ENCODE results near the gene GPAM. TPM values are rescaled to one million over a fixed set of nuclear protein-coding genes. Genes with fewer than 3 reads are reported as not detected.
"Not testable (repeated sequence)": the region's sequence is repeated elsewhere in the genome, so short reads cannot be mapped to it uniquely, and the experiment has no call there.

GPAM gene
- total RNA-seq, 6 experiments from 2014 or later: 78.8 to 340 (median 90.3) TPM

DNA sequence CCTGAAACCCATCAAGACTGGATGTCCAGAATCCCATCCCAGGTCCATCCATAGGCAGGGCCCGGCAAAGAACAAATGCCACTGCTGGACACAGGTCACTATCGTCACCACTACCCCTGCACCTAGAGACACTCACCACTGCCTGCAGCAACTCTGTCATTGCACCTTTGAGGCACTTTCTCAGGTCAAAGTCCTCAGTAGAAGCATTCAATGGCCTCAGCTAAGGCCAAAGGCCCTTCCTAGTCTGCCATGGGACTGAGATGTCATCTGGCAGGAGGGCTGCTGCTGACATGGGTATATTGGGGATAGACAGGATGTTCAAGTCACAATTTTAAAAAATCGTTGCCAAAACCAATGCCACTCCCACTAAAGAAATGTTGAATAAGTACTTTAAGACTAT, 58.7 kb downstream of the GPAM start:
- Histone ChIP-seq H3K36me3 (no peaks in the 10 kb centered on the region), H3K4me1 (no peaks in the 10 kb centered on the region), H3K9me3 (no peaks in the 10 kb centered on the region), H3K4me3 (no peak overlapping the region), H3K27ac (no peak overlapping the region), H3K27me3 (no peaks in the 10 kb centered on the region)
- ATAC-seq (peak; percentile 31 to 73 (median 46)), DNase-seq (no peak)
- TF ChIP-seq POLR2A (IDR thresholded peaks at IDR 0.05): no peak
- TF ChIP-seq, protein P1, sequence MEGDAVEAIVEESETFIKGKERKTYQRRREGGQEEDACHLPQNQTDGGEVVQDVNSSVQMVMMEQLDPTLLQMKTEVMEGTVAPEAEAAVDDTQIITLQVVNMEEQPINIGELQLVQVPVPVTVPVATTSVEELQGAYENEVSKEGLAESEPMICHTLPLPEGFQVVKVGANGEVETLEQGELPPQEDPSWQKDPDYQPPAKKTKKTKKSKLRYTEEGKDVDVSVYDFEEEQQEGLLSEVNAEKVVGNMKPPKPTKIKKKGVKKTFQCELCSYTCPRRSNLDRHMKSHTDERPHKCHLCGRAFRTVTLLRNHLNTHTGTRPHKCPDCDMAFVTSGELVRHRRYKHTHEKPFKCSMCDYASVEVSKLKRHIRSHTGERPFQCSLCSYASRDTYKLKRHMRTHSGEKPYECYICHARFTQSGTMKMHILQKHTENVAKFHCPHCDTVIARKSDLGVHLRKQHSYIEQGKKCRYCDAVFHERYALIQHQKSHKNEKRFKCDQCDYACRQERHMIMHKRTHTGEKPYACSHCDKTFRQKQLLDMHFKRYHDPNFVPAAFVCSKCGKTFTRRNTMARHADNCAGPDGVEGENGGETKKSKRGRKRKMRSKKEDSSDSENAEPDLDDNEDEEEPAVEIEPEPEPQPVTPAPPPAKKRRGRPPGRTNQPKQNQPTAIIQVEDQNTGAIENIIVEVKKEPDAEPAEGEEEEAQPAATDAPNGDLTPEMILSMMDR (IDR thresholded peaks at IDR 0.05): no peak
- intact Hi-C loops (cut with DNase I): no loop called here
- 58% methylated on average over 2 of the region's 3 CpGs for WGBS (ENCODE audit: insufficient coverage, low coverage, low lambda C conversion rate, missing lambda C conversion rate)

DNA sequence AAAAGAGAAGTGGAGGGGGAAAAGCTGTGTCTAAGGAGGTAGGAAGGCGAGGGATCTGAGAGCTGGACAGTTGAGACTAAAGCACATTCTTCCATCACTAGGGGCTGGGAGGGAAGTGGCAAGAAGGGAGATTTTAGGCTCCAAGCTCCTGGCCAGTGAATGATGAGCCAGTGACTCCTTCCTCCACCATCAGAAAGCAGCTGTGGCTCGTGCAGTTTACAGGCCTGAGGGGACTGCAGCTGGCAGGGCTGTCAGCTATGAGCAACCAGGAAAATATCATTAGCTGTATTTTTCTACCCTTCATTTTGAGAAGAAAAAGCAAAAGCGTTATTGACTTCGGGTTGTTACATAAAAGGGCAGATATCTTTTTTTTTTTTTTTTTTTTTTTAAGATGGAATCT, 60.7 kb downstream of the GPAM start:
- no peaks in the 10 kb centered on the region for H3K4me1 ChIP-seq
- intact Hi-C loops (cut with DNase I): no loop called here
- no peaks in the 10 kb centered on the region for H3K27me3 ChIP-seq
- no peak for DNase-seq
- WGBS (ENCODE audit: insufficient coverage, low coverage, low lambda C conversion rate, missing lambda C conversion rate): 66% methylated on average over 4 of the region's 4 CpGs
- TF ChIP-seq, protein P1 (IDR thresholded peaks at IDR 0.05): no peak
- TF ChIP-seq POLR2A (IDR thresholded peaks at IDR 0.05): no peak
- no peak overlapping the region for H3K27ac ChIP-seq
- no peak for ATAC-seq
- H3K36me3 ChIP-seq: no peaks in the 10 kb centered on the region
- H3K9me3 ChIP-seq: no peaks in the 10 kb centered on the region
- H3K4me3 ChIP-seq: no peak overlapping the region

DNA sequence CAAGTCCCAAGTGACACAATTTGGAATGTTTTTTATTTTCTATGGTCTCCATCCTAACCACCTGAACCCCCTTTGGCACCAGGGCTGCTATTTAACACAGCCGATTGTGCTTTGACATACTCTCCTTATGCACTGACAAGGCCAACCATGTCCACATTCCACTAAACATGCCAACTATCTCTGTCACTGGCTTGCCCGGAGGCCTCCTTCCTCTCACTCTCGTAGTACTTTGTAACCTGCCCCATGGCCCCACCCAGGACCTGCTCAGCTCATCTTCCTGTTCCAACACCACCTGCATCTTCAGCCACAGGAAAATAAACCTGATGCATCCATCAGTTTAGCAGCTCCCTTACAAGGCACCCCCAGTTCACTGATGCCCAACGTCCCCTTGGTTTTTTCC, 63.1 kb downstream of the GPAM start:
- no peak for TF ChIP-seq POLR2A (IDR thresholded peaks at IDR 0.05)
- TF ChIP-seq, protein P1 (IDR thresholded peaks at IDR 0.05): no peak
- WGBS (ENCODE audit: insufficient coverage, low coverage, low lambda C conversion rate, missing lambda C conversion rate): 76% methylated on average over 4 of the region's 4 CpGs
- Histone ChIP-seq H3K4me3 (no peak overlapping the region), H3K27ac (no peak overlapping the region), H3K27me3 (no peaks in the 10 kb centered on the region), H3K36me3 (no peaks in the 10 kb centered on the region), H3K4me1 (no peaks in the 10 kb centered on the region), H3K9me3 (no peaks in the 10 kb centered on the region)
- intact Hi-C loops (cut with DNase I): no loop called here
- ATAC-seq (no peak), DNase-seq (no peak)

DNA sequence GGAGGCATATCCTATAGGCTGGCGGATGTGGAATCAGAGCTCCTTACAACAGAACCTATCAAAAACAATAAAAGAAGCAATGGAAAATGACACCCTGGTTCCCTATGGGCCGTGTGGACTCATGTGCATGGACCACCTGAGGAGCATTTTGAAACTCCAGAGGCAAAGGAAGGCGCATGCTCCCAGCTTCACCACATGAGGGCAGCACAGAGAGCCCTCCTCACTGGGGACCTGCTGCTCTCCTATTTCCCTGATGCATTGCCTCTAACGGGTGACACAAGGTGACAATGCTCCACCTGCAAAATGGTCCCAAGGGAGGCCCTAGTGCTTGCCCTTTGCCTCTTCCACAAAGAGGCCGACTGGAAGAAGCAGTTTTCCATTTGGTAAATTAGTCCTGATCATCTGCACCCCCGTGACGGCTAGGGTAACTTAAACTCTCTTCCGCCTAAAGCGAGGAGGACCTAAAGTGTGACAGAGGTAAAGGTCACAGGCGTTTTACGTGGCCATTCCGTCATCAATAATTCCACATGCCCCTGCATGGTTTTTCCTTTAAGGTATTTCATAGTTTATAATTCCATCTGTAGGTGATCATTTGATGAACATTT, 67.7 kb downstream of the GPAM start:
- no peaks in the 10 kb centered on the region for H3K27me3 ChIP-seq
- no peaks in the 10 kb centered on the region for H3K36me3 ChIP-seq
- no peaks in the 10 kb centered on the region for H3K9me3 ChIP-seq
- ATAC-seq: peak; percentile 93 to 95 (median 94)
- 49% methylated on average over 6 of the region's 12 CpGs for WGBS (ENCODE audit: insufficient coverage, low coverage, low lambda C conversion rate, missing lambda C conversion rate)
- H3K4me3 ChIP-seq: no peak overlapping the region
- DNase-seq: peak in 1 of 3 donors; percentile 43
- no peak overlapping the region for H3K27ac ChIP-seq
- intact Hi-C loops (cut with DNase I): no loop called here
- no peak for TF ChIP-seq POLR2A (IDR thresholded peaks at IDR 0.05)
- TF ChIP-seq, protein P1 (IDR thresholded peaks at IDR 0.05): peak; percentile 68 to 85 (median 82)
- no peaks in the 10 kb centered on the region for H3K4me1 ChIP-seq

DNA sequence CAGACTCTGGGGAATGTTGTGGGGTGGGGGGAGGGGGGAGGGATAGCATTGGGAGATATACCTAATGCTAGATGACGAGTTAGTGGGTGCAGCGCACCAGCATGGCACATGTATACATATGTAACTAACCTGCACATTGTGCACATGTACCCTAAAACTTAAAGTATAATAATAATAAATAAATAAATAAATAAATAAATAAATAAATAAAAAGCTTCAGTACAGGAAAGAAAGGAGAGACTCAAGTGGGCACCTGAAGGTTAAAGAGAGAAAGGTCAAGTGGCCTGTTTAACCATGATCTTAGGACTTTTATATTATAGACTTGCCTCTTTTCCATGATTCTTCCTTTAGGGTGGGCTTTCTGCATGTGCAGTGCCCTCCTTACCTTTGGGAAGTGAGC, 73.8 kb downstream of the GPAM start:
- ATAC-seq: not testable (repeated sequence)

More for the DNA sequence above, 73.8 kb downstream of the GPAM start:
- H3K27ac ChIP-seq; H3K4me3 ChIP-seq; H3K27me3 ChIP-seq; H3K36me3 ChIP-seq; intact Hi-C loops (cut with DNase I); H3K4me1 ChIP-seq; DNase-seq; H3K9me3 ChIP-seq: not testable (repeated sequence)
- WGBS (ENCODE audit: insufficient coverage, low coverage, low lambda C conversion rate, missing lambda C conversion rate): no CpG with 5 or more reads among the region's 2 CpGs

Other genes starting within 250 kb of the GPAM start
- under 1 TPM; 0.18 to 0.83 (median 0.49) TPM for gene TECTB, start 99.6 kb upstream of the GPAM start, total RNA-seq
- 10 to 100 TPM; 35.1 to 92.4 (median 73.8) TPM for gene ACSL5, start 190.4 kb upstream of the GPAM start, total RNA-seq

Data from right lobe of liver (tissue), 6 donors.